ENCODE data around the gene EXOC3L4. TPM values are rescaled to one million over a fixed set of nuclear protein-coding genes. Genes with fewer than 3 reads are reported as not detected.
A peak's percentile ranks its signal among the peaks of the same experiment; 100 is the strongest.

Gene EXOC3L4
- total RNA-seq, 1 donor from 2014 or later: not detected

DNA sequence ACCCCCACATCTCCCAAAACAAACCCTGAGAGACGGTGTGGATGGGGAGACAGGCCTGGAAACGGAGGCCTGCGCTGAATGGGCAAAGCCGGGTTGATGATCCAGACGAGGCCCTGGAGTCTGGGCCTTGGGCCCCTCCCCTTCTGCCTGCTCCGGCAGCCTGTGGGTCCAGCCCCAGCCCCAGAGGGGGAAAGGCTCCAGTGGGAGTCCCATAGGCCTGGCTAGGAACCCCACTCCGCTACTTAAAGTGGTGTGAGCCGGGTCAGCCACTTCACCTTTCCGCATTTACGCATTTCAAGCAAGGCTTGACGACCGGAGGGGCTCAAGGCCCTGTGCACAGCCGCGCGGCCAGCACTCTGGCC is 28.0 kb downstream of the EXOC3L4 start:
- DNase-seq: no peak

DNA sequence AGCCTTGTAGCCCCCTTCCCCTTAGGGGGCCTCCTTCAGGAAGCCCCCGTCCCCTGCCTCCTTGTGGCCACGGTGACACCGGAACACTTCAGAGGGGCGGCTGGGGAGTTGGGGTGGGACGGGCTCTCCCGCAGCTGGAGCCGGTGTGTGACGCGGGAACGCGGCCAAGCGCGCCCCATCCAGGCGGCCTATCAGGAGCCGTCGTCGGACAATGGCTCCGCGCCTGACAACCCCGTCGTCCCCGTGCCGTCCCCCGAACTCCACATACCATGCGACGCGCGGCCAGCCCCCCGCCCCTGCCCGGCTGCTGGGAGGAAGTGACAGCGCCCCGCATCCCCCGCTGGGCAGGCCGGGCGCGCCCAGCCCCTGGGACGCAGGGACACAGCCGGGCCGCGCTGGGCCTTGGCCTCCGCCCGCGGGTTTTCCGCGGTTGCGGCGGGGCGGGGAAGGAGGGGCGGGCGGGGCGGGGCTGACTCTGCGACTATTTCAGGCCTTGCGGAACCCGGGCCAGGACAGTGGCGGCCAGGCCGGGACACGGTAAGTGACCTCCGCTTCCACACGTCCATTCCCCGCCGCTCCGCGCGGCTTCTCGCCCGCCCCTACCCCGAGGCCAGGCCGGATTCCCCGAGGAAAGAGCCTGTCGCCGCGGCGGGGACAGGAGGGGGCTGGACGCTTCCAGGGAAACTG is 28.6 kb downstream of the EXOC3L4 start, which contains the start of gene TNFAIP2:
Gene TNFAIP2, plus strand, starts transcription at position 515 of the 687 bp plus-strand sequence. CDS start 2,997 bp downstream, outside the sequence.
- peak; percentile 64 for DNase-seq

GRCh38 chr14:103123634-103124500 is 29.3 kb downstream of the EXOC3L4 start:
- peak; percentile 69 for DNase-seq

- no peak for DNase-seq
Observed at GRCh38 chr14:103124501-103125001, 30.0 kb downstream of the EXOC3L4 start.

- DNase-seq: no peak
Observed at GRCh38 chr14:103125098-103126070, 30.9 kb downstream of the EXOC3L4 start.

GRCh38 chr14:103126088-103126872 is 31.8 kb downstream of the EXOC3L4 start:
- no peak for DNase-seq

DNA sequence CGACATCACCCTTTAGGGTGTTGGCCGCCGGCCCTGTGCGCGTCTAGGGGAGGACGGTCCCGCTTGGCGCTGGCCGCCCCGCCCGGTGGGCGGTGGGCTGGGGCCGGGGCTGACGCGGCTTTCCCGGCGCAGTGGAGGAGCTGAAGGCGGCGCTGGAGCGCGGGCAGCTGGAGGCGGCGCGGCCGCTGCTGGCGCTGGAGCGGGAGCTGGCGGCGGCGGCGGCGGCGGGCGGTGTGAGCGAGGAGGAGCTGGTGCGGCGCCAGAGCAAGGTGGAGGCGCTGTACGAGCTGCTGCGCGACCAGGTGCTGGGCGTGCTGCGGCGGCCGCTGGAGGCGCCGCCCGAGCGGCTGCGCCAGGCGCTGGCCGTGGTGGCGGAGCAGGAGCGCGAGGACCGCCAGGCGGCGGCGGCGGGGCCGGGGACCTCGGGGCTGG is 32.4 kb downstream of the EXOC3L4 start:
- DNase-seq: no peak

DNA sequence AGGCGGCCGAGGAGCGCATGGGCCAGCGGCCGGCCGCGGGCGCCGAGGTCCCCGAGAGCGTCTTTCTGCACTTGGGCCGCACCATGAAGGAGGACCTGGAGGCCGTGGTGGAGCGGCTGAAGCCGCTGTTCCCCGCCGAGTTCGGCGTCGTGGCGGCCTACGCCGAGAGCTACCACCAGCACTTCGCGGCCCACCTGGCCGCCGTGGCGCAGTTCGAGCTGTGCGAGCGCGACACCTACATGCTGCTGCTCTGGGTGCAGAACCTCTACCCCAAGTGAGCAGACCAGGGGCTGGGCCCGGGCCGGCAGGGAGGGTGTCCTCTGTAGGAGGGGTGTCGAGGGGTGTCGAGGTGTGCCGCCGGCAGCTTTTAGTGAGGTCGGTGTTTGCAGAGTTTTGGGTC is 32.8 kb downstream of the EXOC3L4 start:
- no peak for DNase-seq

DNA sequence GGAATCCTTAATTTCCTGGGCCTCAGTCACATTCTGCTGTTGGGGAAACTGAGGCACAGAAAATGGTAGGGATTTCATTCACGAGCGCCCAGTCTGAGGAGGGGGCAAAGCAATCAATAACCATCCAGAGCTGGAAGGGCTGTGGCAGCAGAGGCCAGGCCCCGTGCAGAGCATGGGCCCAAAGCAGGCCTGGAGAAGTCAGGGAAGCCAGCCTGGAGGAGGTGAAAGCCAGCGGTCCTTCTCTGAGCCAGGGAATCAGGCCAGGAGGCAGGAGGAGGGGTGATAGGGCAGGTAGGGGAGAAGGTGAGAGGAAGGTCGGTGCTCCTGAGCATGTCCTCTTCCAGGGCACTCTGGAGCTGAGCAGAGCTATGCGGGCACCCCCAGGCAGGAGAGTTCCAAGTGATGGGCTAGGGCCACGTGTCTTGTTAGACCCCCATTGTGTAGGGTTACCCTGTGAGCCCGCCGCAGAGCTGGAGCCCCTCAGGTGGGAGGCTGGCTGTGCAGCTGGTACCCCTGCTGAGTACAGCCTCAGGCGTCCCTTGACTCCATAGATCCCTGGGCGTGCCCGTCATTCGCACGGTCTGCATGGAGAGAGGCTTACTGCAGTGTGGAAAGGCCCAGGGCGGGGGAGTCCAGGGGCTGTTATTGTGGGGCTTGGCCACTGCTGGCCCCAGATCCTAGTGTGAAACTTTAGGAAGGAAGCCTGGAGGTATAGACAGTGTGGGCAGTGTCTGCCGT is 33.5 kb downstream of the EXOC3L4 start:
- no peak for DNase-seq

GRCh38 chr14:103128631-103129300 is 34.2 kb downstream of the EXOC3L4 start:
- DNase-seq: peak; percentile 25

GRCh38 chr14:103129301-103130016 is 34.9 kb downstream of the EXOC3L4 start:
- DNase-seq: no peak

DNA sequence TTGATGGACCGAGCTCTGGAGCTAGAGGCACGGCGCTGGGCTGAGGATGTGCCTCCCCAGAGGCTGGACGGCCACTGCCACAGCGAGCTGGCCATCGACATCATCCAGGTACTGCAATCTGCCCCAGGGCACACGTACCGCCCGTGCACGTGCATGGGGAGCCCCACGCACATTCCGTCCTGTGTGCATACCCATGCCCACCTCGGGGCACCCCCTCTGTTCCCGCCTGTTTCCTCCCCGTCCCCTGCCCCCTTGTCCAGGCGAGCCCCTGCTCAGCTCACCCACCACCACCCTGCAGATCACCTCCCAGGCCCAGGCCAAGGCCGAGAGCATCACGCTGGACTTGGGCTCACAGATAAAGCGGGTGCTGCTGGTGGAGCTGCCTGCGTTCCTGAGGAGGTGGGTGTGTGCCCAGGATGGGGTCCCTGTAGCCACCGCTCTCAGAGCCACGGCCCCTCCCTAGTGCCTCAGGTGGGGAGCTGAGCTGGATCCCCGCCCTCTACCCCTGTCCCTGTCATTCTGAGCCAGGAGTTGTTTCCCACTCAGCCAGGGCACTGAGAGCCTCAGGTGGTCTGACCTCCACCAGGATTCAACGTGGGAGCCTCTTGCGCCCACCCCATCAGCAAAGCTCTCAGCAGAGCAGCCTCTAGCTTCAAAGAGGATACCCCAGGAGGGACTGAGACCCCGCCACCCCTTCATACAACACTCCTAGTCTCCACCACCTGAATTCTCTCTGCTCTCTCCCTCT is 35.7 kb downstream of the EXOC3L4 start:
- DNase-seq: no peak

DNA sequence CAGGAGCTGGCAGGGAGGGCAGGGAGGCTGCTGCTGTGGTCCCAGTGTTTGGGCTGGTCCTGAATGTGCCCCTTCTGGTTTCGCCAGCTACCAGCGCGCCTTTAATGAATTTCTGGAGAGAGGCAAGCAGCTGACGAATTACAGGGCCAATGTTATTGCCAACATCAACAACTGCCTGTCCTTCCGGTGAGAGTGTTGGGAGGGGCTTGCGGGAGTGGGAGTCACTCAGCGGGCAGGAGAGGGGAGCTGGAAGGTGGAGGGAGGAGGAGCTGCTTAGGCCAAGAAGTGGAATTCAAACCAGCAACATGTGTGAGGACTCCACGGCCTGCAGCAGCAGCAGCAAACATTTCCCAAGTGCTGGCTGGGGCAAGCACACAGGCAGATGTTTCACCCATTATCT is 36.4 kb downstream of the EXOC3L4 start:
- DNase-seq: peak; percentile 56

GRCh38 chr14:103131580-103131979 is 37.1 kb downstream of the EXOC3L4 start:
- no peak for DNase-seq

DNA sequence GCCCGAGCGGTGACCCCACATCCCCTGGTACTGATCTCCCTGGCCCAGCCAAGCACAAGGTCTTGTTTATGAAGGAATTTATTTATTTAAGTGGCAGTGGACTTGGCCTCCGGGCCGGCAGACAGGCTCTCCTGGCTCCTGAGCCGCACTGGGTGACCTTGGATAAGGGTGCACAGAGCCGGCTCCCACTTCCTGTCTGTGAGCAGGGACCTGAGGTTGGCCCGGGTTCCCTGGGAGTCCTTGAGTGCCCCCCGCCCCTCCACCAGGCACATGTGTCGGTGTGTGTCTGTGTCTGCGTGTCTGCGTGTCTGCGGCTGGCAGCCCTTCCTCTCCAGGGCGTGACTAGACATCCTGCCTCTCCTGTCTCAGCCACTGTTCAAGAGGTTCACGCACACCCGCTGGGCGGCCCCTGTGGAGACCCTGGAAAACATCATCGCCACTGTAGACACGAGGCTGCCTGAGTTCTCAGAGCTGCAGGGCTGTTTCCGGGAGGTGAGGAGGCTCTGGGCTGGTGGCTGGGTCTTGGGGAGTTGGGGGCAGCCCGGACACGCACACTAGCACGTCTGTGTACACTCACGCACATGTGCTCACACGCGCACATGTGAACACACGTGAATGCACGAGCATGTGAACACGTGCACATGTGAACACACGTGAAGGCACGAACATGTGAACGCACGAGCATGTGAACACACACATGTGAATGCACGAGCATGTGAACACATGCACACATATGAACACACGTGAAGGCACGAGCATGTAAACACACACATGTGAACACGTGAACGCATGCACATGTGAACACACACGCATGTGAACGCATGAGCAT is 38.1 kb downstream of the EXOC3L4 start:
- DNase-seq: no peak

- no peak for DNase-seq
Observed at GRCh38 chr14:103133210-103134140, 39.0 kb downstream of the EXOC3L4 start.

GRCh38 chr14:103134405-103134804 is 39.9 kb downstream of the EXOC3L4 start:
- DNase-seq: no peak
